Activated T-cell treated with anti-CD3 and anti-CD28 coated beads, Interleukin-2, amount 50 U/mL, for 72 hours (primary cell): ENCODE measurements around the gene TENM4. TPM values are rescaled to one million over a fixed set of nuclear protein-coding genes. Genes with fewer than 3 reads are reported as not detected.

ENCODE experiments used
- ATAC-seq, 2 donors: fragments of 150-1000 bp; cut with Tn5 transposase; replicated peaks in 1 of 2; 2 replicates each; pipeline ENCODE4 v1.10.0; 2021; ENCODE audit warnings: moderate library complexity in 2 of 2, mild to moderate bottlenecking in 1 of 2
- DNase-seq, 2 donors: peaks; one replicate each; pipeline ENCODE4 v3.0.0; 2021 to 2022; ENCODE audit warnings: mixed read lengths in 1 of 2
- H3K27ac Mint-ChIP-seq: one replicate; pipeline ENCODE4 v1.8.0; 2022; ENCODE audit warnings: mild to moderate bottlenecking, moderate library complexity, mixed read lengths
- H3K27me3 Mint-ChIP-seq: one replicate; pipeline ENCODE4 v1.8.0; 2022; ENCODE audit warnings: low read depth, mixed read lengths
- H3K36me3 Mint-ChIP-seq, 2 donors: one replicate each; pipeline ENCODE4 v1.8.0; 2022; ENCODE audit warnings: mixed read lengths in 2 of 2, mild to moderate bottlenecking in 1 of 2; ENCODE audit not compliant: insufficient read depth in 2 of 2
- H3K4me1 Mint-ChIP-seq: one replicate; pipeline ENCODE4 v1.8.0; 2022; ENCODE audit warnings: low read depth, mixed read lengths
- H3K4me3 Mint-ChIP-seq, 2 donors: one replicate each; pipeline ENCODE4 v1.8.0; 2022; ENCODE audit warnings: mild to moderate bottlenecking in 2 of 2, mixed read lengths in 2 of 2, moderate library complexity in 2 of 2
- H3K9me3 Mint-ChIP-seq, 2 donors: one replicate each; pipeline ENCODE4 v1.8.0; 2022; ENCODE audit warnings: mixed read lengths in 2 of 2
- total RNA-seq, 2 donors: library from RNA; stranded (reverse); gene quantifications; one replicate each; pipeline ENCODE4 v1.2.3, GENCODE V29; 2022

TENM4 gene
- total RNA-seq, 2 donors from 2014 or later: 0.21 TPM; not detected in 1

DNA sequence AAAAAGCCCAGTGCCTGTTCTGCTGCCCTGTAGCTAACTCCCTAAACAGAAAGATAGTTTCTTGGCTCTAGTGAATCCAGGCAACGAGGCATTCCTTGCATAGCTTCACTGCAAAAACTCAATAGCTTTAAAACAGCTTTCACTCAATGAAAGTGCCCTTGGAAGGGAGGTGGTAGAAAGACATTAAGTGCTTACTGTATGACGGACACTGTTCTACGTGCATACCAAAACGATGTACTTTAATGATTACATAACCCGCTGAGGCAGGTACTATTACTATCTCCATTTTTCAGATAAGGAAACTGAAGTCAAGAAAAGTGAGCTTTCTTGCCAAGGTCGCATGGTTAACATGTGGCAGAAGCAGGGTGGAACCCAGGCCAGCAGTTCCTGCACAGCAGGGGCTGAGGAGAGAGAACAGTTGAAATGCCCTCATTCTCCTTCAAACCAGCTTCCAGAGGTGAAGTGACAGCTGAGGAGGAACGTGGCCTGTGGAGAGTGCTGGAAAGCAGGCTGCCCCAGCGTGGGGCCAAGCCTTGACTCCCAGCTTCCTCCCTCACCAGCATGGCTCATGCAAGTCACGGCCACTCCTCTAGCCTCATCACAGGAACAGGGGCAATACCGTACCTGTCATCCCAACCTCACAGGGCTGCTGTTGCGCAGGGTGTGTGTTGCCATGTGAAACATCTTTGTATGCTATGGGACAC is 638.6 kb downstream of the TENM4 start:
- Mint-ChIP-seq H3K4me1 (no peaks in the 10 kb centered on the region), H3K9me3 (no peaks in the 10 kb centered on the region), H3K4me3 (no peak overlapping the region), H3K27me3 (no peaks in the 10 kb centered on the region), H3K27ac (no peak overlapping the region), H3K36me3 (no peaks in the 10 kb centered on the region)
- ATAC-seq (no peak), DNase-seq (no peak)

DNA sequence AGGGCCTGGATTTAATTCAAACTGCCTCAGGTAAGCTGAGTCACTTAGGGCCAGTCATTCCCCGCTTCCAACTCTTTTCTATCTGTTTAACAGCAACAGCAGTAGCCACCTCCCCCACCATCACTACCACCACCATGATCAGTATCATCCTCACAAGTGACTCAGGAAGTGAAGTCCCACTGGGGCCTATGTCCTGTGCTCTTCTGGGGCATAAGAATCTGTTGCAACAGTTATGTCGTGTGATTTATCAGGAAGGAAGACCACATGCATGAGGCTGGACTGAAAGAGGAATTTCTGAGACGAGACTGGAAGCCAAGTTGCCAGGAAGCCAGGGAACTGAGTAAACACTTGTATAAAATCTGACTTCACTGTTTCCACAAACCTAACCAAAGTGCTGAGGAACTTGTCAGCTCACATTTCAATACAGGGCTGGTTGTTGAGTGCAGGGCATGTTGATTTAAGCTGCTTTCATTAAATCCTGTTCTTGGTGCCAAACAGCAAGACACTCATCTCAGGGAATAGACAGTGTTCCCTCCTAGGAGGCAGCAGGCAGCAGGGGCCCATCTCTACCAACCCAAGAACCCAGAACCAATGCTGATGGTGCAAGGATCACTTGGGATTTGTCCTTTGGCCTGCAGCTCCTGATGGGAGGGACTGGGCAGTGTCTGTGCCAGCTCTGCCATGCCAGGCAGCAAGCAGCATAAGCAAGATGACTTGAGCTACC is 639.5 kb downstream of the TENM4 start:
- Mint-ChIP-seq H3K4me3 (no peak overlapping the region), H3K36me3 (no peaks in the 10 kb centered on the region), H3K4me1 (no peaks in the 10 kb centered on the region), H3K27me3 (no peaks in the 10 kb centered on the region), H3K9me3 (no peaks in the 10 kb centered on the region), H3K27ac (no peak overlapping the region)
- DNase-seq (no peak), ATAC-seq (no peak)

DNA sequence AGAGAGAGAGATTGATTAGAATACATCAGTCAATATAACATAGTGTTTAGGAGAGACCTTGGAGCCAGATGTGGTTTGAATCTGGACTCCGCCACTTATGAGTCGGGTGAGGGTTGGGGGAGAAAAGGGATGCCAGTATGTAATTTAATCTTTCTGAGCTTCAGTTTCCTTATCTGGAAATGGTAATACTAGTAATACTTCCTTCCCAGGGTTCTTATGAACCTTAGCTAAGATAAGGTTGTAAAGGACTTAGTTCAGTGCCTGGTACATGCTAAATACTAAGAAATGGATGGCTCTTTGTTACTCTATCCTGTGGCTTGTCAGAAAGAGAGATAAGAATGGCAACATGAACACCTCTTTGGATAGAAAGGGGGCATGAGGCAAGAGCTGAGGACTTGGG is 640.1 kb downstream of the TENM4 start:
- no peaks in the 10 kb centered on the region for H3K9me3 Mint-ChIP-seq
- no peaks in the 10 kb centered on the region for H3K36me3 Mint-ChIP-seq
- DNase-seq: no peak
- no peak overlapping the region for H3K27ac Mint-ChIP-seq
- H3K4me1 Mint-ChIP-seq: no peaks in the 10 kb centered on the region
- H3K27me3 Mint-ChIP-seq: no peaks in the 10 kb centered on the region
- no peak overlapping the region for H3K4me3 Mint-ChIP-seq
- no peak for ATAC-seq

DNA sequence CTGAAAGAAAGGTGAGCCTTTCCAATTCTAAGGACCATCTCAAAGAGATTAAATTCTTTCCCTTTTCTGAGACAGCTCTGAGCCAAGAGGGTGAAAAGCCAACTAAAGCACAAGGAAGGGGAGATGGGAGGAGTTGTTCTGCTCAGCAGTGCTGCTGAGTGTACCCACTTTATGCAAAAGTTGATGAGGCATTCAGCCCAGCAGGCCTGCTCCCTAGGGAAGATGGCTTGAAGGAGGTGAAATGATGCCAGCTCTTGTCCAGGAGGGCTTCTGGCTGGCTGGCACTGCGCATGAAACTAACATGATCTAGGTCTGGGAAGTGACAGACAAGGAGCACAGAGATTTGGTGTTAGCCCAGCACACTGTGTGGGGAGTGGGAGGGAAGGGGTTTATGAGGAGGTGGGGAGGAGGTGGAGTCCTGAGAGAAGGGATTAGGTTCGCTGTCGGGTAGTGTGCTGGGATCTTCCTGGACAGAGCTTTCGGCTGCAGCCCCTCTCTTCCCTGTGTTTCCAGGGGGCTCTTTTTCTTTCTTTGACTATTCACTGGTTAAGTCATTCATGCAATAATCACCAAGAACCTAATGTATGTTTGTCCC is 640.6 kb downstream of the TENM4 start:
- no peaks in the 10 kb centered on the region for H3K9me3 Mint-ChIP-seq
- H3K27ac Mint-ChIP-seq: no peak overlapping the region
- no peak for ATAC-seq
- H3K27me3 Mint-ChIP-seq: no peaks in the 10 kb centered on the region
- H3K4me3 Mint-ChIP-seq: no peak overlapping the region
- no peak for DNase-seq
- H3K4me1 Mint-ChIP-seq: no peaks in the 10 kb centered on the region
- H3K36me3 Mint-ChIP-seq: no peaks in the 10 kb centered on the region

DNA sequence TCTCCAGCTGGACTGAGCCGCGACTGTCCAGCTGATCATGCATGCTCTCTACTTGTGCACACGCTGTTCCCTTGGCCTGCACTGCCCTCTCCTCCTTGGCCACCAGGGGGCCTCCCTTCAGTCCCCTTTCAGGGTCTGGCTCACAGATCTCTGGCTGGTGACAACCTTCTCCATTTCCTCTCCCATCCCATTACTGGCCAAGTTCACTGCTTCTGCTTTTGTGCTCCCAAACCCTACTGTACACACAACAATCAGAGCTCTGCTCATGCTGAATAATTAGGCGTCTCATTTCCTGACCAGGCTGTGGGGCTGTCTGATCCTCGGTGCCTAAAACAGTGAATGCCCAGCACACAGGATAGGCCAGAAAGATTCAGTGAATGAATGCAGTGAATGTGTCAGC is 642.2 kb downstream of the TENM4 start:
- H3K9me3 Mint-ChIP-seq: no peaks in the 10 kb centered on the region
- no peak overlapping the region for H3K4me3 Mint-ChIP-seq
- no peaks in the 10 kb centered on the region for H3K36me3 Mint-ChIP-seq
- H3K27me3 Mint-ChIP-seq: peaks cover 7% of the 10 kb centered on the region
- DNase-seq (peak; percentile 47 to 57), ATAC-seq (peak; percentile 60 to 68)
- H3K27ac Mint-ChIP-seq: no peak overlapping the region
- no peaks in the 10 kb centered on the region for H3K4me1 Mint-ChIP-seq

DNA sequence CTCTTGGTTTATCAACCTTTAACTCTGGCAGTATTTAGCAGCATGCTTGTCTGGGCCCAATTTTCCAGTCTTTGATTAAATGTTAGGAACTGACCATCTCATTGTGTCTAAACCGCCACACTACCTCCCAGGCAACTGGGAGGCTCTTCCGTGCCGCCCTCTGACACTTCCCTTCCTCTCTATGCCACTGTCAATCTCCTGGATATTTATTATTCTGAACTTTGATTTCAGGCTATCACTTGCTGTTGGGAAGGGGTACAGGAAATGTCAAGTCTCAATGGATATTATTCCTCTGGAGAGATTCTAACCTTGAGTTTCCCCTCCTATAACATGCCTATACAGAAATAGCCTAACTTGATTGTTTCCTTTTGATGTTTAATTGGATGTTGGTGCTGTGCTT is 643.3 kb downstream of the TENM4 start:
- ATAC-seq: no peak
- H3K4me1 Mint-ChIP-seq: no peaks in the 10 kb centered on the region
- no peaks in the 10 kb centered on the region for H3K36me3 Mint-ChIP-seq
- peaks cover 8% of the 10 kb centered on the region for H3K27me3 Mint-ChIP-seq
- no peak for DNase-seq
- H3K9me3 Mint-ChIP-seq: no peaks in the 10 kb centered on the region
- H3K4me3 Mint-ChIP-seq: no peak overlapping the region
- H3K27ac Mint-ChIP-seq: no peak overlapping the region

DNA sequence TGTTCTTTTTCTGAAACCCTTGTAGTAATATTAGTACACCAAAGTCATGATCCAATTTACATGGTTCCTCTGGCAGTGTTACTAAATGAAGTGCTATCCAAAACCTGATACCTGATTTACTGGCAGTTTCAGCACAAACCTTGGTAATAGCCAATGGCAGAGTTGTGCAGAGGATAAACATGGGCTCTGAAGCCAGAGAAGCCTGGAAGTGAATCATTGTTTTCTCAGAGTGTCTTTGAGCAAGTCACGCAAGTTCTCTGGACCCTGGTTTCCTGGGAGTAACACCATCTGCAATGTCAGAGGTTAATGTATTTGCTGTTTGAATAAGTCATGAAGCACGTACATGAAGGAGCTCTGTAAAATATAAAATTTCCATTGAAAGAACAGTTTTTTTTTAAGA is 643.9 kb downstream of the TENM4 start:
- H3K4me1 Mint-ChIP-seq: no peaks in the 10 kb centered on the region
- DNase-seq: no peak
- H3K36me3 Mint-ChIP-seq: no peaks in the 10 kb centered on the region
- peaks cover 8% of the 10 kb centered on the region for H3K27me3 Mint-ChIP-seq
- no peaks in the 10 kb centered on the region for H3K9me3 Mint-ChIP-seq
- H3K4me3 Mint-ChIP-seq: no peak overlapping the region
- H3K27ac Mint-ChIP-seq: no peak overlapping the region
- ATAC-seq: no peak

DNA sequence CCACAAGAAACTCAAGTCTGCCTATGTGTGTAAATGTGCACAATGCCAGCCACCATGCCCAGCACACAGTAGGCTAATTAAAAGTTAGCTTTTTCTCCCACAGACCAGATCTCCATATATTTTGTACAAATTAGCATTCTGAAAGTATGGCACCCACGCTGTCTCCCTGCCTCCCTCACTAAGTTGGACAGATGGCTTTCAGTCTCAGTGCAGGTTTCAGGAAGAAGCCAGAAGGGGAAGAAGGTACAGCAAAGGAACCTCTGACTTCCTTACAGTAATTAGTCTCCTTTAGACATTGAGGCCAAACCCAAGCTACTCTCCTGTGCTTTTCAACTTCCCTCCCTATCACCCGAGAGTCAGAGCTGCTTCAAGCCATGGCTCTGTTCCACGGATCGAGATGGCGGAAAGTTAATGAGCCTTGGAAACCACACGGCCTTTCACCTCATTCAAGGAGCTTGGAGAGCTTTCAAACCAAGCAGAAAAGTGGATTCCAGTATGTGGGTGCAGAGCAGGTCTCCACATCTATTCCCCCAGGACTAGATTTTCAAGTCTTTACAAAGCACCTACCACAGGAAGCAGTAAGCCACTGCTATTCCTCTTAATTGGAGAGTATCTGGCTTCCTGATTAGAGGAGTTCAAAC is 645.1 kb downstream of the TENM4 start:
- H3K27me3 Mint-ChIP-seq: peaks cover 14% of the 10 kb centered on the region
- ATAC-seq (no peak), DNase-seq (no peak)
- no peaks in the 10 kb centered on the region for H3K4me1 Mint-ChIP-seq
- H3K36me3 Mint-ChIP-seq: no peaks in the 10 kb centered on the region
- H3K9me3 Mint-ChIP-seq: no peaks in the 10 kb centered on the region
- H3K4me3 Mint-ChIP-seq: no peak overlapping the region
- no peak overlapping the region for H3K27ac Mint-ChIP-seq

DNA sequence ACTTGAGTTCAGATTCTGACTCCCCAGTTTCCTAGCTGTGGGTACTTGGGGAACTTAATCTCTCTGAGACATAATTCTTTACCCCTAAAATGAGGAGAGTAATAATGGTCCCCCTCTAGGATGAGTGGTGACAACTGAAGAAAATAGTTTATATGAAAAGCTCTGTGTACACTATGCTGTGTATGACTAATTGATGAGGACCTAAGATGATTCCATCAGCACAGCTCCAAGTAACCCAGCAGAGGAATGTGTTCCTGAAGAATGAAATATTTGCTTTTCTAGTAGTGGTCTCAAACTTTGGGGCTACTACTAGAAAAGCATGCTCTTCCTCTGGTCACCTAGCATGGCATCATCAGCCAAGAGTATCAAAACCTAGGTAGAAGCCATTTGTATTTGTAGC is 648.9 kb downstream of the TENM4 start:
- Mint-ChIP-seq H3K27me3 (peaks cover 14% of the 10 kb centered on the region), H3K4me1 (no peaks in the 10 kb centered on the region), H3K27ac (no peak overlapping the region), H3K4me3 (no peak overlapping the region), H3K9me3 (no peaks in the 10 kb centered on the region), H3K36me3 (no peaks in the 10 kb centered on the region)
- ATAC-seq: no peak
- no peak for DNase-seq

DNA sequence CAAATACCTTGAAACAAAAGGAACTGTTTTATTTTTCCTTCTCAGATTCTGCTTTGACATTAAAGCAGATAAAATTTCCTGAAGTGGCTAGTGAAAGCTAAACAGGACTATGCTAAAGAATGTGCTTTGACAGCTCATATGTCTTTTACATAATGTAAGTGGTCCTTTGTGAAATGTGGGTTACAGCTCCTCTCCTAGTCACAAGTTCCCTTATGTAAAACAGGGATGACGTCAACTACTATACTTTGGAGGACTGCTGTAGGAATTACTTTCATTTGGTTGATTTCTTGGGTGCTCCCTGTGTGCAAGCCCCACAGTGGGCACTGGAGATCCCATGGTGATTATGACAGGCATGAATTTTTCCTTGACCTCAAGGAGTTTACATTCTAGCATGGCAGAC is 649.6 kb downstream of the TENM4 start:
- Mint-ChIP-seq H3K9me3 (no peaks in the 10 kb centered on the region), H3K27ac (no peak overlapping the region), H3K4me3 (no peak overlapping the region), H3K27me3 (peaks cover 14% of the 10 kb centered on the region), H3K36me3 (no peaks in the 10 kb centered on the region), H3K4me1 (no peaks in the 10 kb centered on the region)
- ATAC-seq (no peak), DNase-seq (no peak)

DNA sequence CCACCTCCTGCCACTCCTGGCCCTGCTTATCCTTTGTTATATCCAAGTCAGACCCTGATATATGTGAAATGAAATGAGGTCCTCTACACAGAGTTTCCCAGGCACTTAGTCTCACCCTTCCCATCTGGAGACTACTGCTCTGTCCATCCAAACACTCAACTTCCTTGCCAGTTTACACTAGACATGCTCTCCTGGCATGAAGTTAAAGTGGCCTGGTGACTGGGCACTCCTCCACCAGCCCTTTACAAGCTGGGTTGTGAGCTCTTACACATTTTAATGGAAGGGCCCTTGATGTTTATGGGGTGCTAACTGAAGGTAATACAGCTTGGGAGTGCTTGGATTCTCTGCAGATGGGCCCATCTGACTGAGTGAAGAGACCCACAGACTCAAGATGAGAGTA is 650.0 kb downstream of the TENM4 start:
- H3K36me3 Mint-ChIP-seq: no peaks in the 10 kb centered on the region
- no peak overlapping the region for H3K27ac Mint-ChIP-seq
- DNase-seq: no peak
- H3K27me3 Mint-ChIP-seq: peaks cover 14% of the 10 kb centered on the region
- H3K9me3 Mint-ChIP-seq: no peaks in the 10 kb centered on the region
- H3K4me1 Mint-ChIP-seq: no peaks in the 10 kb centered on the region
- H3K4me3 Mint-ChIP-seq: no peak overlapping the region
- ATAC-seq: no peak

DNA sequence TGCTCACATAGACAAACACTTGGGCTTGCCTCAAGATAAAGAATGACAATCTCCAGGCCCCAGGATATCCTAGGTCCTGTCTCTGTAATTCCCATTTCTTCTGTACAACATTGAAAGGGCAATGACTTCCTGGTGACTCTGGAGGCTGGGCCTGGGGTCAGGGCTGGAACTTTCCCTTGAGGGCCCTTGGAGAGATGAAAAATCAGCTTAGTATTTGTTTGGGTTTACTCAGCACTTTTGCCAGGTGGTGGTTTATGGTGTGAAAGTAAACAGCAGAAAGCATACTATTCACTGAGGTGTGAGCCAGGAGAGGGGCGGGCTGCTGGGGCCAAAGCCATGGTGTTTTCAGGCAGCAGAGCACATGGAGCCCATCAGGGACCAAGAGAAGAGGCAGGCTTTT is 651.5 kb downstream of the TENM4 start:
- Mint-ChIP-seq H3K36me3 (no peaks in the 10 kb centered on the region), H3K27me3 (peaks cover 23% of the 10 kb centered on the region), H3K4me3 (no peak overlapping the region), H3K27ac (no peak overlapping the region), H3K9me3 (no peaks in the 10 kb centered on the region), H3K4me1 (no peaks in the 10 kb centered on the region)
- no peak for ATAC-seq
- DNase-seq: no peak

DNA sequence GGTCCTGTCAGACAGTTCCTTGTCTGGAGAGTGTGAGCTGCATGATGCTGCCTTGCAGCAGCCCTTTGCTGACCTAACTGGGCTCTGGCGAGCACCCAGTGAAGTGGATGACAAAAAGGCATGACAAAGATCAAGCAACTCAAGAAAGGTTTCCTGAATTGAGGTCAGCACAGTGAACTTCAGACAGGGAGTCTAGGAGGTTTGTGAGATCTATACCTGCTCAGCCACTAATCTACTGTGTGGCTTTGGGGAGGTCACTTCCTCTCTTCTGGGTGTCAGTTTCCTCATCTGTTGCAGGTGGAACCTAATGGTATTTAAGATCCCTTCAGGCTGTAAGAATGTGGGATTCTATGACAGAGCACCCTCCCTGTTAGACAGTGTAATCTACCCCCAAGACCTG is 652.3 kb downstream of the TENM4 start:
- H3K9me3 Mint-ChIP-seq: no peaks in the 10 kb centered on the region
- no peaks in the 10 kb centered on the region for H3K36me3 Mint-ChIP-seq
- H3K27me3 Mint-ChIP-seq: peaks cover 15% of the 10 kb centered on the region
- DNase-seq (no peak), ATAC-seq (peak in 1 of 2 donors; percentile 35)
- H3K4me1 Mint-ChIP-seq: no peaks in the 10 kb centered on the region
- H3K27ac Mint-ChIP-seq: no peak overlapping the region
- no peak overlapping the region for H3K4me3 Mint-ChIP-seq
